MM.1S (cell line): Measurements from ENCODE around the gene DUSP23.

Experiments used
- DNase-seq: peaks from one replicate; pipeline ENCODE4 v3.0.0-alpha.2; 2015
- H2AFZ ChIP-seq: fragments of 300-600 bp; sonication (generic); 2 replicates; pipeline ENCODE4 v1.6.0; 2016; ENCODE audit warnings: antibody characterized with exemption, low read length
- H3F3A ChIP-seq: fragments of 300-600 bp; sonication (generic); 2 replicates; pipeline ENCODE4 v1.6.1; 2016; ENCODE audit warnings: mild to moderate bottlenecking, antibody characterized with exemption, low read length, moderate library complexity, mixed read lengths; ENCODE audit not compliant: insufficient read depth
- H3K27ac ChIP-seq: fragments of 300-600 bp; sonication (generic); 2 replicates; pipeline ENCODE4 v1.5.1; 2016; ENCODE audit warnings: mild to moderate bottlenecking, low read length
- H3K27me3 ChIP-seq: fragments of 300-600 bp; sonication (generic); replicated peaks from 2 replicates; pipeline ENCODE4 v1.6.0; 2016; ENCODE audit warnings: low read length; ENCODE audit not compliant: insufficient read depth
- H3K36me3 ChIP-seq: fragments of 300-600 bp; sonication (generic); replicated peaks from 2 replicates; pipeline ENCODE4 v1.6.1; 2016; ENCODE audit warnings: mild to moderate bottlenecking, low read length, mixed read lengths; ENCODE audit not compliant: insufficient read depth
- H3K4me1 ChIP-seq: fragments of 300-600 bp; sonication (generic); 2 replicates; pipeline ENCODE4 v1.6.1; 2016; ENCODE audit warnings: low read length, mixed read lengths
- H3K4me2 ChIP-seq: fragments of 300-600 bp; sonication (generic); 2 replicates; pipeline ENCODE4 v1.6.0; 2016; ENCODE audit warnings: low read depth, low read length
- H3K4me3 ChIP-seq: fragments of 300-600 bp; sonication (generic); 2 replicates; pipeline ENCODE4 v1.5.1; 2016; ENCODE audit warnings: low read length, mixed read lengths
- H3K79me2 ChIP-seq: fragments of 300-600 bp; sonication (generic); 2 replicates; pipeline ENCODE4 v1.6.1; 2016; ENCODE audit warnings: mixed run types, low read length, mixed read lengths
- H3K9ac ChIP-seq: fragments of 300-600 bp; sonication (generic); 2 replicates; pipeline ENCODE4 v1.6.1; 2016; ENCODE audit warnings: low read length, mixed read lengths
- H3K9me2 ChIP-seq: fragments of 300-600 bp; sonication (generic); replicated peaks from 2 replicates; pipeline ENCODE4 v1.6.1; 2016; ENCODE audit warnings: mild to moderate bottlenecking, low read length, mixed read lengths; ENCODE audit not compliant: insufficient read depth
- H3K9me3 ChIP-seq: fragments of 300-600 bp; sonication (generic); replicated peaks from 2 replicates; pipeline ENCODE4 v1.6.1; 2016; ENCODE audit warnings: mild to moderate bottlenecking, low read length, mixed read lengths; ENCODE audit not compliant: insufficient read depth
- H4K20me1 ChIP-seq: fragments of 300-600 bp; sonication (generic); 2 replicates; pipeline ENCODE4 v1.6.1; 2016; ENCODE audit warnings: mild to moderate bottlenecking, low read length, moderate library complexity, mixed read lengths; ENCODE audit not compliant: insufficient read depth
- CTCF ChIP-seq: fragments of 300-600 bp; sonication (generic); IDR thresholded peaks from 2 replicates; pipeline ENCODE4 v1.5.1; 2016; ENCODE audit warnings: antibody characterized with exemption, low read length, mixed read lengths
- EZH2 ChIP-seq: fragments of 300-600 bp; sonication (generic); optimal IDR thresholded peaks from 2 replicates; pipeline ENCODE3; 2017; ENCODE audit warnings: low read depth, mild to moderate bottlenecking, antibody characterized with exemption, low read length, mixed read lengths
- EZH2phosphoT487 ChIP-seq: fragments of 300-600 bp; sonication (generic); IDR thresholded peaks from 2 replicates; pipeline ENCODE4 v1.6.1; 2018; ENCODE audit warnings: antibody characterized with exemption, low read length

Gene DUSP23

GRCh38 chr1:159786966-159787365, 6.2 kb downstream of the DUSP23 start:
- H3K9me3 ChIP-seq = no peaks in the 10 kb centered on the region
- H4K20me1 ChIP-seq = no peaks in the 10 kb centered on the region
- no peak overlapping the region for H3K4me3 ChIP-seq
- no peak overlapping the region for H3K27ac ChIP-seq
- H3K27me3 ChIP-seq = no peaks in the 10 kb centered on the region
- H3F3A ChIP-seq = no peaks in the 10 kb centered on the region
- H3K9ac ChIP-seq = no peak overlapping the region
- H3K4me1 ChIP-seq = 0 out of 2 replicates have a peak, but pooled peaks cover under 1% of the 10 kb centered on the region
- no peak overlapping the region for H2AFZ ChIP-seq
- no peaks in the 10 kb centered on the region for H3K9me2 ChIP-seq
- no peaks in the 10 kb centered on the region for H3K36me3 ChIP-seq
- H3K4me2 ChIP-seq = no peak overlapping the region
- no peak for TF ChIP-seq EZH2phosphoT487
- TF ChIP-seq EZH2 = no peak
- H3K79me2 ChIP-seq = 0 out of 2 replicates have a peak, but pooled peaks cover under 1% of the 10 kb centered on the region
- no peak for DNase-seq

GRCh38 chr1:159790237-159790917, 9.6 kb downstream of the DUSP23 start:
- TF ChIP-seq EZH2 (no peak), CTCF (peak; percentile 86)
- H3K36me3 ChIP-seq = no peaks in the 10 kb centered on the region
- H3K4me1 ChIP-seq = no peaks in the 10 kb centered on the region
- H3K9me2 ChIP-seq = no peaks in the 10 kb centered on the region
- no peaks in the 10 kb centered on the region for H3F3A ChIP-seq
- H3K4me3 ChIP-seq = no peak overlapping the region
- no peak overlapping the region for H2AFZ ChIP-seq
- H3K4me2 ChIP-seq = no peak overlapping the region
- H3K79me2 ChIP-seq = no peaks in the 10 kb centered on the region
- peak; percentile 46 for DNase-seq
- H3K27ac ChIP-seq = no peak overlapping the region
- H3K9ac ChIP-seq = no peak overlapping the region
- no peaks in the 10 kb centered on the region for H4K20me1 ChIP-seq
- H3K9me3 ChIP-seq = no peaks in the 10 kb centered on the region
- no peaks in the 10 kb centered on the region for H3K27me3 ChIP-seq

DNA sequence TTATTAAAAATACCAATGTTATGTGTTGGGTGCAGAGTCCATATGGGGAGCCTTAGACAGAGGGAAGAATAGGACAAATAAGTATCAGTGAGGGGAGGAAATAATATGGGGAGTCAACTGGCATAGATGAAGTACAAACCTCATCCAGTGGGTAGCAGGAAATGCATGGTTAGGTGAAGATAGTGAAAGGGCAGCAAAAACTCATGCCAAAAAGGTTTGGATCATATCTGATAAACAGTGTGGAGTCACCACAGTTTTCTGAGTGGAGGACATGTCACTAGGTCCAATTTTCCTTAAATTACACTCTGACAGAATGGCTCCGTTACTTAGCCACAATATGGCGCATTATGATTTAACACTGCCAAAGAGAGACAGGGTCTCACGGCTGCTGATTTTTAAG, 10.3 kb downstream of the DUSP23 start:
- no peaks in the 10 kb centered on the region for H3K9me3 ChIP-seq
- H2AFZ ChIP-seq = no peak overlapping the region
- TF ChIP-seq EZH2phosphoT487 = no peak
- H3F3A ChIP-seq = no peaks in the 10 kb centered on the region
- no peaks in the 10 kb centered on the region for H3K9me2 ChIP-seq
- no peak overlapping the region for H3K4me3 ChIP-seq
- no peak overlapping the region for H3K9ac ChIP-seq
- no peak overlapping the region for H3K27ac ChIP-seq
- no peaks in the 10 kb centered on the region for H3K79me2 ChIP-seq
- H4K20me1 ChIP-seq = no peaks in the 10 kb centered on the region
- no peak overlapping the region for H3K4me2 ChIP-seq
- no peaks in the 10 kb centered on the region for H3K27me3 ChIP-seq
- DNase-seq = no peak
- H3K4me1 ChIP-seq = no peaks in the 10 kb centered on the region
- no peaks in the 10 kb centered on the region for H3K36me3 ChIP-seq

DNA sequence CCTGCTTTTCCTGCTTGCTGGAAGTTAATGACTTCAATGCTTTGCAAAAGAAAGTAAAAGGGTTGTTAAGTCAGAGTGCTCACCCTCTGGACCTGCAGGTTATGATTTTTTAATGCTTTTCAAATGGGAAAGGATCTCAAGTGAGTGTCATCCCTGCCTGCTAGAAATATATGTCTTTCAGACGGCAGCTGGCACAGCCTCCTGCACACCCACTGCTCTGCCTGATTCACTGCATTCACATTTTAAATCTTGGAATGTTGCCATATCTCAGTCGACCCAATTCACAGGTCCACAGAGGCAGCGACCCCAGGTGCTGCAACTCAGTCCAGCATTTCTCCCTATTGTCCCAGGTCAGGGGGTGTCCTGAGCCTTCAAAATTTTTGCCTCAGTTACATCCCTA, 10.7 kb downstream of the DUSP23 start:
- Histone ChIP-seq H3K4me2 (no peak overlapping the region), H3K4me1 (no peaks in the 10 kb centered on the region), H2AFZ (no peak overlapping the region), H3K36me3 (no peaks in the 10 kb centered on the region), H3K9me3 (no peaks in the 10 kb centered on the region), H3K27ac (no peak overlapping the region), H3K9me2 (no peaks in the 10 kb centered on the region), H3K27me3 (no peaks in the 10 kb centered on the region), H4K20me1 (no peaks in the 10 kb centered on the region), H3K9ac (no peak overlapping the region), H3K79me2 (no peaks in the 10 kb centered on the region), H3F3A (no peaks in the 10 kb centered on the region), H3K4me3 (no peak overlapping the region)
- no peak for DNase-seq
- no peak for TF ChIP-seq EZH2phosphoT487
- TF ChIP-seq CTCF = no peak
